Activated T-helper 2 cell treated with anti-CD3 and anti-CD28 coated beads, Interferon-gamma antibody, Interleukin-2, Interleukin-4, amounts not matched to agents 10 μg/mL and 5 μg/mL and 100 μg/mL, durations not matched to agents 14 hours and 24 hours and 36 hours (primary cell): ENCODE data around the gene CYP4Z1. TPM values are rescaled to one million over a fixed set of nuclear protein-coding genes. Genes with fewer than 3 reads are reported as not detected.
"Not testable (repeated sequence)": the region's sequence is repeated elsewhere in the genome, so short reads cannot be mapped to it uniquely, and the experiment has no call there.

Source experiments
- DNase-seq: peaks from one replicate; pipeline ENCODE4 v3.0.0; 2021; ENCODE audit warnings: low spot score
- H3K27ac Mint-ChIP-seq: one replicate; pipeline ENCODE4 v1.8.0; 2021; ENCODE audit warnings: mixed read lengths
- H3K27me3 Mint-ChIP-seq: one replicate; pipeline ENCODE4 v1.8.0; 2021; ENCODE audit warnings: low read depth, mixed read lengths
- H3K36me3 Mint-ChIP-seq: one replicate; pipeline ENCODE4 v1.8.0; 2021; ENCODE audit warnings: low read depth, mixed read lengths
- H3K4me1 Mint-ChIP-seq: one replicate; pipeline ENCODE4 v1.8.0; 2021; ENCODE audit warnings: low read depth, mixed read lengths
- H3K4me3 Mint-ChIP-seq: one replicate; pipeline ENCODE4 v1.8.0; 2021; ENCODE audit warnings: low read depth, mild to moderate bottlenecking, moderate library complexity, mixed read lengths
- H3K9me3 Mint-ChIP-seq: one replicate; pipeline ENCODE4 v1.8.0; 2021; ENCODE audit warnings: mixed read lengths
- intact Hi-C: fragments of 100-400 bp; cut with micrococcal nuclease; formaldehyde crosslinking; loops from one replicate; pipeline ENCODE4 v1.15.1; 2023
- total RNA-seq: library from RNA; stranded (reverse); gene quantifications from 2 replicates; pipeline ENCODE4 v1.2.3, GENCODE V29; 2022

CYP4Z1 gene
- not detected in 2 replicates for total RNA-seq

GRCh38 chr1:47067097-47067594 is at the start of gene CYP4Z1:
Gene CYP4Z1 (plus strand): TSS chr1:47067231. CDS start chr1:47067491, 260 bp downstream.
- no peaks in the 10 kb centered on the region for H3K4me1 Mint-ChIP-seq
- intact Hi-C loops = no loop called here

DNA sequence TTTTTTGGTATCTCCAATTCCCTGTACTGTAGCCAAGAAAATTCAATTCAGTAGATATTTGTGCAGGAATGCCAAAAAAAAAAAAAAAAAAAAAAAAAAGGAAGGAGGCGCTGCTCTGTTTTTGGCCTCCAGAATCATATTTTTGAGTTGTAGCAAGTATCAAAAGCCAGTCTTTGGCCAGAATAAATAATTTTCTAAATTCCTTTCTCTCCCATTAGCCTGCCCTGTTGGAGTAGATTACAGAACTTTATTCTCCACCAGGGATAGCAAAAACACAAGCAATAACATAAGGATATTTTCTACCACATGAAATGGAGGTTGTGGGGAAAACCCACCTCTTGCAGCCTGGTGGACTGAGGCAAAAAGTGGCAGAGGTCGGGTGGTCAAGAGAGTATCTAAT is 46.0 kb upstream of the CYP4Z1 start:
- no peaks in the 10 kb centered on the region for H3K4me1 Mint-ChIP-seq
- no peaks in the 10 kb centered on the region for H3K9me3 Mint-ChIP-seq
- peaks cover 37% of the 10 kb centered on the region for H3K27me3 Mint-ChIP-seq
- DNase-seq = no peak
- no peak overlapping the region for H3K27ac Mint-ChIP-seq
- H3K36me3 Mint-ChIP-seq = no peaks in the 10 kb centered on the region
- H3K4me3 Mint-ChIP-seq = no peak overlapping the region
- intact Hi-C loops = no loop called here

More at GRCh38 chr1:47067097-47067594, at the start of gene CYP4Z1:
- H3K27ac Mint-ChIP-seq = no peak within 1 kb of the TSS
- H3K36me3 Mint-ChIP-seq = no peaks in the 10 kb centered on the region
- DNase-seq = no peak
- no peak within 1 kb of the TSS for H3K4me3 Mint-ChIP-seq
- no peaks in the 10 kb centered on the region for H3K9me3 Mint-ChIP-seq
- H3K27me3 Mint-ChIP-seq = peaks cover 9% of the 10 kb centered on the region

DNA sequence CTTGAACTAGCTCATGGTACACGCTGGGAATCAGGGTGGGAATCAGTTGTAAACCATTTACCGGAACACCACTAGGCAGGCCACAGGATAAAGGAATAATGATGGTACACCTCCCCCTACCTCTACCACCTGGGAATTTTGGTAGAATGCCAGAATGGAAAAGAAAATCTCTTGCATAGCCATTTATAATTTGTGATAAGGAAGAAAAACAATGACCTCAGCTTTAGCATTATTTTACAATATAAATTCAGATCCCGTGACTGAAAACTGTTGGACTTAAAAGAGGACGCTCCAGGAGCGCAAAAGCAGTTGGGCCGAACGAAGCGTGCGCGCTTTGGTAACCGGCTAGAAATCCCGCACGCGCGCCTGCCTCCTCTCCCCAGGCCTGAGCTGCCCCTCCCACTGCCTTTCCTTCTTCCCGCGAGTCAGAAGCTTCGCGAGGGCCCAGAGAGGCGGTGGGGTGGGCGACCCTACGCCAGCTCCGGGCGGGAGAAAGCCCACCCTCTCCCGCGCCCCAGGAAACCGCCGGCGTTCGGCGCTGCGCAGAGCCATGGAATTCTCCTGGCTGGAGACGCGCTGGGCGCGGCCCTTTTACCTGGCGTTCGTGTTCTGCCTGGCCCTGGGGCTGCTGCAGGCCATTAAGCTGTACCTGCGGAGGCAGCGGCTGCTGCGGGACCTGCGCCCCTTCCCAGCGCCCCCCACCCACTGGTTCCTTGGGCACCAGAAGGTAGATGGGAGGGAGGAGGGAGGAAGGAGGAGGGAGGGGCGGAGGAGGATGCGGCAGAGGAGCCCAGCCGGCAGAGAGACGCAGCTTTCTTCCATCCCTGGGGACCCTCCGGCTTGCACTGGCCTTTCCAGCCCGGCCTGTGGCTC is 43.5 kb upstream of the CYP4Z1 start, which contains the start of gene CYP4X1:
TSS of gene CYP4X1 (plus strand) at position 402 of the 873 bp plus-strand sequence. CDS start at position 551, 149 bp downstream.
- Mint-ChIP-seq H3K9me3 (no peaks in the 10 kb centered on the region), H3K27ac (no peak within 1 kb of the TSS), H3K27me3 (peaks cover 35% of the 10 kb centered on the region), H3K36me3 (no peaks in the 10 kb centered on the region), H3K4me3 (no peak within 1 kb of the TSS), H3K4me1 (no peaks in the 10 kb centered on the region)
- no peak for DNase-seq
- intact Hi-C loops = no loop called here

- Mint-ChIP-seq H3K4me3 (no peak overlapping the region), H3K4me1 (no peaks in the 10 kb centered on the region), H3K27me3 (peaks cover 36% of the 10 kb centered on the region), H3K36me3 (no peaks in the 10 kb centered on the region), H3K9me3 (no peaks in the 10 kb centered on the region), H3K27ac (no peak overlapping the region)
- intact Hi-C loops = no loop called here
- DNase-seq = no peak
Observed at GRCh38 chr1:47024141-47024801, 42.8 kb upstream of the CYP4Z1 start.

DNA sequence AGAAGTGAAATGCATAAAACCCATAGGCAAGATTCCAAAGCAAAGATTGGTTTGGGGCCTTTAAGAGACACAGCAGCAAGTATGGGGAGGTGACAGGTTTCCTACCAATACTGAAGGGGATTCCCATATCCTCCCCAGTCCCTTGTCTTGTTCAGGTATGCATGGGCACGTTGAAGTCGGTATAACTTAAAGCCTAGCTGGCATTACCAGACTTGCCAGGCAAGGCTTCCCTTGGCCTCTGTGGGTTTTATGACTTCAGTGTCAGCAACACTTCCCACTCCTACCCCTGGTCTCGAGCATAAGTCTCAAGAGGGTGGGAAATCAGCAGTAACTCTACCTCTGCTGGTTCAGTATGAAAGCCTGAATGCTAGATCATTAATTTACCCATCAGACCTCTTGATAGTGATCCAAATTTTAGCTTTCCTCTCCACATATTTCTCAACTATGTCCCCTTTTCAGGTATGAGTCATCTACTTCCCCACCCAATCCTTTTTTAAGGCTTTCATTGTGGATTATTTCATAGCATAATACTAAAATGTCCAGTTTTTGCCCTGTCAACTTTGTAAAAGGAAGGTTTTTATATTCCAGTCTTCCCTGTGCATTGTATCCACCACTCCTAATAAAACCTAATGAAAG is 36.7 kb upstream of the CYP4Z1 start:
- no peak overlapping the region for H3K4me3 Mint-ChIP-seq
- no peaks in the 10 kb centered on the region for H3K9me3 Mint-ChIP-seq
- H3K27ac Mint-ChIP-seq = no peak overlapping the region
- H3K27me3 Mint-ChIP-seq = peaks cover 23% of the 10 kb centered on the region
- intact Hi-C loops = no loop called here
- H3K4me1 Mint-ChIP-seq = no peaks in the 10 kb centered on the region
- DNase-seq = no peak
- H3K36me3 Mint-ChIP-seq = no peaks in the 10 kb centered on the region

DNA sequence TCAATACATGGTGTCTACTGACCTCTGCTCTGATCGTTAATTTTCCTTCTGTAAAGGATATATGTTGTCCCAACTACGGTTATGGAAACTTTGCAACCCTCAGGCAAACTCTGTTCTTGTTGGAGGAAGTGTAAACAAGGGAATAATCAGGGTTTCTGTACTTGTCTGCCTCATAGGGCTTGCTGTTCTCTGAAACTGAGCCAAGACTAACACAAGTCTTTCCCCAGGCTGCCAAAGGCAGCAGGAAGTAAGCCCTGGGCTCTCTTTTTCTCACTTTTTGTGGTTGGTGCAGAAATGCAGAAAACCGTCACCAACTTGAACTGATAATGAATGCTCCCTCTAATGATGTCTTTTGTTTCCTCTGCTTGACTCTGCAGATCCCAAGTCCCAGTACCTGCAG is 36.0 kb upstream of the CYP4Z1 start:
- no peak for DNase-seq
- H3K27me3 Mint-ChIP-seq = peaks cover 18% of the 10 kb centered on the region
- no peak overlapping the region for H3K4me3 Mint-ChIP-seq
- H3K36me3 Mint-ChIP-seq = no peaks in the 10 kb centered on the region
- H3K9me3 Mint-ChIP-seq = no peaks in the 10 kb centered on the region
- intact Hi-C loops = no loop called here
- H3K27ac Mint-ChIP-seq = no peak overlapping the region
- H3K4me1 Mint-ChIP-seq = no peaks in the 10 kb centered on the region

GRCh38 chr1:47031585-47031984 is 35.4 kb upstream of the CYP4Z1 start:
- peaks cover 18% of the 10 kb centered on the region for H3K27me3 Mint-ChIP-seq
- DNase-seq = no peak
- H3K9me3 Mint-ChIP-seq = no peaks in the 10 kb centered on the region
- intact Hi-C loops = no loop called here
- H3K27ac Mint-ChIP-seq = no peak overlapping the region
- H3K36me3 Mint-ChIP-seq = no peaks in the 10 kb centered on the region
- no peak overlapping the region for H3K4me3 Mint-ChIP-seq
- H3K4me1 Mint-ChIP-seq = no peaks in the 10 kb centered on the region

- Mint-ChIP-seq H3K27me3 (peaks cover 6% of the 10 kb centered on the region), H3K9me3 (no peaks in the 10 kb centered on the region), H3K36me3 (no peaks in the 10 kb centered on the region), H3K27ac (no peak overlapping the region), H3K4me1 (no peaks in the 10 kb centered on the region), H3K4me3 (no peak overlapping the region)
- intact Hi-C loops = no loop called here
- no peak for DNase-seq
Observed at GRCh38 chr1:47036764-47037163, 30.3 kb upstream of the CYP4Z1 start.

- H3K4me3 Mint-ChIP-seq = no peak overlapping the region
- DNase-seq = no peak
- intact Hi-C loops = no loop called here
- no peaks in the 10 kb centered on the region for H3K36me3 Mint-ChIP-seq
- no peaks in the 10 kb centered on the region for H3K4me1 Mint-ChIP-seq
- H3K27me3 Mint-ChIP-seq = peaks cover 13% of the 10 kb centered on the region
- H3K9me3 Mint-ChIP-seq = no peaks in the 10 kb centered on the region
- H3K27ac Mint-ChIP-seq = no peak overlapping the region
Observed at GRCh38 chr1:47059376-47059775, 7.7 kb upstream of the CYP4Z1 start.

- H3K27me3 Mint-ChIP-seq, DNase-seq, intact Hi-C loops, H3K27ac Mint-ChIP-seq, H3K4me3 Mint-ChIP-seq, H3K9me3 Mint-ChIP-seq, H3K4me1 Mint-ChIP-seq, H3K36me3 Mint-ChIP-seq: not testable (repeated sequence)
Observed at GRCh38 chr1:47069080-47069479, 2.0 kb downstream of the CYP4Z1 start.

DNA sequence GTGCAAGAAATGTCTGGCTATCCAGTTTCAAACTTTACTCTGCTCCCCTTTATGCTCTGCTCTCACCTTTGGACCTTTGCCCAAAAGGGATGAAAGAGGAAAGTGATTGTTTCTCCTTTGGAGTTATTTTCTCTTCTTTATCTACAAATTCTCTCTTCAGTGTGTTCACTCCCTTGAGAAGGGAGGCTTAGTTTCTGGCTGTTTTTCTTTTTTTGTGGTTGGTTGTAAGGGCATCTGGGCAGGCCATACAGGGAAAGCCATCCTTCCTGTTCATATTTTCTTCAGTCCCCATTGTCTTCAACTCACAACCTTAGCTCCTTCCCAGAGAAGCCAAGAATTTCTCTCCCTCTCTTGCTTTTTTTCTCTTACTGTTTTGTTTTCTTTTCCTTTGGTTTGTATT is 2.5 kb downstream of the CYP4Z1 start:
- H3K4me1 Mint-ChIP-seq, H3K9me3 Mint-ChIP-seq, DNase-seq, intact Hi-C loops, H3K4me3 Mint-ChIP-seq, H3K27me3 Mint-ChIP-seq, H3K27ac Mint-ChIP-seq, H3K36me3 Mint-ChIP-seq: not testable (repeated sequence)

- intact Hi-C loops, H3K27ac Mint-ChIP-seq, H3K9me3 Mint-ChIP-seq: not testable (repeated sequence)
Observed at GRCh38 chr1:47089356-47089755, 22.3 kb downstream of the CYP4Z1 start.

DNA sequence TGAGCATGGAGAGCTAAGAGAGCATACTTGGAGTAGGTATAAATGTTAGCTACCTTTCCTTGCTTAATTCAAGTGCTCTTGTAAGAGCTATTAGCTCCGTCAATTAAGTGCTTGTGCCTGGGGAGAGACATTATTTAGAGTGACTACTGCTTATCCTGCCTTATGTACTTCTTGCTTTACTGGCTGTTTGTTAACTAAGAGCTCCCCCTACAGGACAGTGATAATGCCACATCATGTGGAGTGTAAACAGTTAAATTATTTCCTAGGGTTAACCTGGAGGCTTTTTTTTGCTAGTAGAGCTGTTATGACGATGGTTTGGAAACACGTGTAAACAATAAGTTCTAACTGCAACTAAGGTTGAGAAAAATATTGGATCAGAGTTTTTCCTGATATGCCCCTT is 24.4 kb downstream of the CYP4Z1 start:
- H3K4me3 Mint-ChIP-seq, DNase-seq, H3K4me1 Mint-ChIP-seq, H3K36me3 Mint-ChIP-seq, H3K27ac Mint-ChIP-seq, H3K9me3 Mint-ChIP-seq, intact Hi-C loops, H3K27me3 Mint-ChIP-seq: not testable (repeated sequence)

More at GRCh38 chr1:47089356-47089755, 22.3 kb downstream of the CYP4Z1 start:
- DNase-seq, H3K4me1 Mint-ChIP-seq, H3K27me3 Mint-ChIP-seq, H3K4me3 Mint-ChIP-seq, H3K36me3 Mint-ChIP-seq: not testable (repeated sequence)
